Mesenteric fat pad (tissue), 1 donor: ENCODE measurements around the gene RAB34. TPM values are rescaled to one million over a fixed set of nuclear protein-coding genes. Genes with fewer than 3 reads are reported as not detected.

Experiments
- DNase-seq: peaks from one replicate; pipeline ENCODE4 v3.0.0-alpha.2; 2020; ENCODE audit warnings: low spot score
- long read RNA-seq: library from polyadenylated mRNA; unstranded; transcript quantifications from one replicate; pipeline ENCODE4 v2.0.0, GENCODE V29; 2020
- total RNA-seq: library from RNA; stranded (reverse); fragmentation: NEBNext Ultra II Directional; extraction: Animal tissue kit (Norgen Biotek cat#: 25700); gene quantifications from one replicate; pipeline ENCODE4 v1.2.1, GENCODE V29; 2021
- donor health status: DM: yes; HTN: yes; CAD: no.

Gene RAB34
- 43.3 TPM for total RNA-seq
- long read RNA-seq, transcript RAB34-203 (10 exons, 1,597 nt): minor isoform, 16 of 300 reads
- long read RNA-seq, transcript RAB34-204 (10 exons, 1,766 nt): major isoform, 123 of 300 reads
- long read RNA-seq, transcript RAB34-210 (11 exons, 863 nt): minor isoform, 20 of 300 reads
- long read RNA-seq, transcript RAB34-201 (11 exons, 1,592 nt): minor isoform, 50 of 300 reads
- long read RNA-seq, partial matches to known transcripts: 14 of 300 reads
- long read RNA-seq, other reads (novel, unspliced or antisense): 72 of 300 reads

DNA sequence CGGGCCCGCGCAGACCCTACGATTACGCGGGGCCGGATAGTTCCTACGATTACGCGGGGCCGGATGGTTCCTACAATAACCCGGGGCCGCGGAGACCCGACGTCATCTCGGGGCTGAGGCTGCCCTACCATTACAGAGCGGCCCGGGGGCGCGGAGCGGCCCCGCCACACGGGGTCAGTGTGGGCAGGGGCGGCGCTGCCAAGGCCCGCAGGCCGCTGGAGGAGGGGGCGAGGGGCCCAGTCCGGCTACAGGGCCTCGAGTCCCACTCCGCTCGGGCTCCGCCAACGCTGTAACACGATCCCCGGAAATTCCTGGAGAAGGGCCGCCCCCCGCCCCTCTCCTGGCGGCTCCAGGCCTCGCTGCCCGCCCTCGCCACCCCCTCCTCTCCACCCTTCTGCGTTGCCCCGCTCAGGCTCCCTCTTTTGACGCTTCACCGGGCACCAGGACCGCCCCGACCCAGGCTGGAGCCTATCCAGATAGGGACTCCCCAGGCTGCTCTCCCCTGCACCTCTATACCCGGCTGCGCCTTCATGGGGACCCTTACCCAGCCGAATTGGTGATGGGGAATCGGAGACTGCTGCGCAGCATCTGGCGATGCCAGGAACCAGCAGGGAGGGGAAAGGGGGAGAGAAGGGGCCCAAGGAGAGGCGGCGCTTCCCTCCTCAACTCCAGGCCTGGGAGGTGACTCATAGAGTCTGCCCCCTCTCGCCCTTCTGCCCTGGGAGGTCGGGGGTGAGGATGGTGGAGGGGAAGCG lies at the start of gene RAB34:
RAB34 (minus strand) TSS at position 291 of the 755 bp plus-strand sequence. CDS start 602 bp downstream, outside the sequence.
- DNase-seq: no peak

- DNase-seq: peak; percentile 39
These were observed 47.4 kb upstream of the RAB34 start for GRCh38 chr17:28765038-28765437.

DNA sequence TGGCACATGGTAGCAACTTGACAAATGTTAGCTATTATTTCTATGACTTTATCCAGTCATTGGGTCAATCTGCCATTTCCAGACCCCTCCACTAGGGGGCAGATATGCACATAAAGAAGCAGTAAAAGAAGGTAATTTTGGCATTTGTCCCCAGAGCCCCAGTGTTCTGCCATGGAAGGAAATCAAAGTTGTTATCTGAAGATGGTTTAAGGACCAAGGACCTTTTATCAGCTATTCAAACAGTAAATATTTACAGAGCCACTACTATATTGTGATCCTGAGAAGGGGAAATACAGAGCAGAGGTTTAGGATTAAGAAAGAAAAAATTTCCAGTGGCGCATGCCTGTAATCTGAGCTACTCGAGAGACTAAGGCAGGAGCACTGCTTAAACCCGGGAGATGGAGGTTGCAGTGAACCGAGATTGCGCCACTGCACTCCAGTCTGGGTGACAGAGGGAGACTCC lies 46.2 kb upstream of the RAB34 start:
- DNase-seq: peak; percentile 5

DNA sequence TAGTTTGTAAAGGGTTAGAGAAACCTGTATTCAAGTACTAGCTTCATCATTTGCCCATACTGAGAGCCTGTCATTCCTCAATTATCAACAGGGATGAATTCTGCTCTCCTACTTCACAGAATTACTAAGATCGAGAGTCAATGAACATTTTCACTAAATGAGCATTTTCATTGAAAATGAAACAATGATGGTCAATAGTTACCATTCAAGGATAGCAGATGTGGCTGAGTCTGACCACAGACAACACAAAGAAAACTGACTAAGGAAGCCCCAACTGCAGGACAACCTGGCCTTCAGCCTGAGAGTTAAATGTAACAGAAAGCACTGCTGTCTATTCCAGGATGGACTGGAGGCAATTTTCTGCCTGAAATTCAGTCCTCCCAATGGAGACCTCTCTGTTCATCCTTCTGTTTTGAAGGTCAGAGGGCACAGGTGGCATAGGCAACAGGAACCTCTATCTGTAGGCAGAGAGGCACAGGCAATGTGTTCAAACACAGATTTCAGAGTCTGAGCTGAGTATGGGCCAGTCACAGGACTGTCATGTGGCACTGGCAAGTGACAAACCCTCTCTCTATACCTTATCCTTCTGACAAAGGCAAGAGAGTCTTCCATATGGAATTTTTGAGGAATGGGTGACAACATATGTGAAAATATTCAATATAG lies 45.6 kb upstream of the RAB34 start:
- DNase-seq: peak; percentile 12

GRCh38 chr17:28760601-28761562 lies 43.2 kb upstream of the RAB34 start:
- DNase-seq: peak; percentile 87

- DNase-seq: peak; percentile 78
These were observed 41.7 kb upstream of the RAB34 start for GRCh38 chr17:28759256-28759865.

DNA sequence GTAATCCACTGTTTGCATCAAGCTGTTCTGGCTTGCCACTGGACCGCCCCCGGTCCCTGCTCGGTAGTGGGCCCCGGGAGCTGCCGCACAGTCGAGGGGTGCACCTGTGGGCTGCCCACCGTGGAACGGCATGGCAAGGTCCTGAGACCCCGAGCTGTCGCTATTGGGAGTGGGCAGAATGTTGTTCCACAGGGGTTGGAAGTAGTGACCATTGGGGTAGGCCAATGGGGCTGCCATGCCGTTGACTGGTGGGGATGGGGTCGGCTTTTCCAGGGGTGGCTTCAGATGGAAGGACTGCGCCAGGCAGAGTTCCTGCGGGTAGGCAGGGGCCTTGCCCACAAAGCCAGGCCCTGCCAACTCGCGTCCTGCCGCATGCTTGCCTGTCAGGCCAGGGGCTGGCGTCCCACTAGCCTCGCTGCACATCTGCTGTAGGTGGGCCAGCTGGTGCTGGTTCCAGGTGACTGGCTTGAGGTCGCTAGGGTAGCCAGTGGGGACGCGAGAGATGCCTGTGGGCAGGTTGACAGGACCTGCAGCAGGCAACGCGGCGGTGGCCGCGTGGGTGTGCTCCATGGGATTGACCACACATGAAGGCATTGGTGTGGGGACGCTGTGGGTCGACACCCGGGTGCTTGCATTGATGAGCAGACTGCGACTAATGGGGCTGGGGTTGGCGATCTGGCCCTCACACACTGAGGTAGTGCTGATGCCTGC lies 40.9 kb upstream of the RAB34 start:
- DNase-seq: peak; percentile 82

DNA sequence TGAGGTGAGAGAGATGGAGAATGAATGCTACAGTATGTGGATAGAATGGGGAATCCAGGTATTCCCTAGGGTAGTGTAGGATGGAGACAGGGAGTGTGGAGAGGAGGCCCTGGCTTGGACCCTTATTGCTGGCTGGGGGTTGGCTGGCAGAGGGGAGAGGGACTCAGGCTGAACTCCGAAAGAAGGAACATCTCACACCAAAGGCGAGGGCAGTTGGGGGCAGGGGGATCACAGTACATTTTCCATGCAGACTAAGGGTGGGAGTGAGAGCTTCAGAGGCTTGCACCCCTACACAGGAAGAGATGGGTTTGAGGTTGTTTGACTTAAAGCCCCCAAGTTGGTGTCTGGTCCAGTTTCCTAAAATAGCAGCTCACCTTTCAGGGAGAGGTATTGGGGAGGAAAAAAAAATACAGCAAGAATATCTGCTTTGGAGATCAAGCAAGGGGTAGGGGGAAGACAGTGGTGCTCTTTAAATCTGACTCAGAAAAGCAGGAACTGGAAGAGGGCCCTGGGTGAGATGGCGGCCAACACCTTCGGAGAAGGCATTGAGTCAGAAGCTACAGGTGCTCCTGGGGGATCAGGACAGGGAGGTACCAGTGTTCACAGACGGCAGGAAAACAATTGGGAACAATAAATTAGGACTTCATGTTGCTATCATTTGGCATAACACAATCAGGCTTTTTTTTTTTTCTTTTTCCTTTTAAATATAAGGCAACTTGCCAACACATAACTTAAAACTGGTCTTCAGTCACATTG lies 38.6 kb upstream of the RAB34 start:
- DNase-seq: no peak

GRCh38 chr17:28755486-28755885 lies 37.8 kb upstream of the RAB34 start:
- no peak for DNase-seq

GRCh38 chr17:28751600-28752366 lies 34.1 kb upstream of the RAB34 start:
- DNase-seq: no peak

DNA sequence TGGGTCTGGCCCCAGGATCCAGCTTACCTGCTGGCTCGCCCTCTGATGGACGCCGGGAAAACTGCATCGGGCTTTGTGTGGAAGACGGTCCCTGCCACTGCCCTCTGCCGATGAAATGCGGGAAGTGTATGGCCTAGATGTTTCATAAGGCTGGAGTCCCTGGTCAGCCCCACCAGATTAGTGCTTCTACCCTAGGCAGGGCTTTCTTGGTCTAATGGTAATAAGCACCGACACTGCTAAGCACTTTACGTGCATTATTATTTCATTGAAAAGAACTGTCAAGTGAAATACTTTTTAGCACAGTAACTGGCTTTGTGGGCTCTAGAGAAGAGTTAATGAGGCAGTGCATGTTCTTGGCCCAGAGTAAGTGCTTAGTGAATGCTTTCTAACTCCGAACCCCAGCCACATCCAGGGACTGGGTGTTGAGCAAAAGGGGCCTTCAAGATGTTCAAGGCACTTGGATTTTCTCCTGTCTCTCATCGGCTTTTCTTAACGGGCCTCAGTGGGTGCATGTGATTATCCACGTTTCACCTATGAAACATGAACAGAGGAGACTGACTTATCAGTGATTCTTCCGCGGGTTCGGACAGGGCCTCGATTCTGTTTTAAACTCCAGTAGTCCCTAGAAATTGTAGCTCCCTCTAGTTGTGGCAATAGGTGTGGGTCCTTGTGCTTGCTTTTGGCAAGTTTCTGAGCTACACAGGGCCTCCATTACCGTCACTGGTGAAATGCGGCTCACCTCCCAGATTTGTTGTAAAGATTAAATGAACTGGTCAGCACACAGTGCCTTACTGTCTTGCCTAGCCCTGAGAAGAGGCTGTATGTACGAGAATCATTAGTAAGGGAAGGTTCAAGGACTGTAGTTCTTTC lies 32.7 kb upstream of the RAB34 start:
- DNase-seq: peak; percentile 95

- DNase-seq: no peak
These were observed 32.0 kb upstream of the RAB34 start for GRCh38 chr17:28749516-28750177.

DNA sequence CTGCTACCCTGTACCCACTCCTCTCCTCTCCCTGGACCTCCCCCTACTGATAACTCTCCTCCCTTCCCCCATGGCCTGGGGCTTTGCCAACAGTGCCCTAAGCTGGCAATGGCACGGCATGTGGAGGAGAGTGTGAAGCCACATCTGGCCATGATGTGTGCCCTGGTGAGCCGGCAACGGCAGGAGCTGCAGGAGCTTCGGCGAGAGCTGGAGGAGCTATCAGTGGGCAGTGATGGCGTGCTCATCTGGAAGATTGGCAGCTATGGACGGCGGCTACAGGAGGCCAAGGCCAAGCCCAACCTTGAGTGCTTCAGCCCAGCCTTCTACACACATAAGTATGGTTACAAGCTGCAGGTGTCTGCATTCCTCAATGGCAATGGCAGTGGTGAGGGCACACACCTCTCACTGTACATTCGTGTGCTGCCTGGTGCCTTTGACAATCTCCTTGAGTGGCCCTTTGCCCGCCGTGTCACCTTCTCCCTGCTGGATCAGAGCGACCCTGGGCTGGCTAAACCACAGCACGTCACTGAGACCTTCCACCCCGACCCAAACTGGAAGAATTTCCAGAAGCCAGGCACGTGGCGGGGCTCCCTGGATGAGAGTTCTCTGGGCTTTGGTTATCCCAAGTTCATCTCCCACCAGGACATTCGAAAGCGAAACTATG lies 31.3 kb upstream of the RAB34 start:
- no peak for DNase-seq

GRCh38 chr17:28747801-28748750 lies 30.4 kb upstream of the RAB34 start:
- no peak for DNase-seq
